Endometrium (tissue), 2 donors: ENCODE measurements around the gene YJEFN3.

Experiments used
- FAIRE-seq: peaks from 2 replicates; lab custom pipeline; 2012; peaks lifted over from hg19 to GRCh38; lab: Jason Lieb, UNC
- donor health status: control.
- donor health status: control.

YJEFN3 gene

DNA sequence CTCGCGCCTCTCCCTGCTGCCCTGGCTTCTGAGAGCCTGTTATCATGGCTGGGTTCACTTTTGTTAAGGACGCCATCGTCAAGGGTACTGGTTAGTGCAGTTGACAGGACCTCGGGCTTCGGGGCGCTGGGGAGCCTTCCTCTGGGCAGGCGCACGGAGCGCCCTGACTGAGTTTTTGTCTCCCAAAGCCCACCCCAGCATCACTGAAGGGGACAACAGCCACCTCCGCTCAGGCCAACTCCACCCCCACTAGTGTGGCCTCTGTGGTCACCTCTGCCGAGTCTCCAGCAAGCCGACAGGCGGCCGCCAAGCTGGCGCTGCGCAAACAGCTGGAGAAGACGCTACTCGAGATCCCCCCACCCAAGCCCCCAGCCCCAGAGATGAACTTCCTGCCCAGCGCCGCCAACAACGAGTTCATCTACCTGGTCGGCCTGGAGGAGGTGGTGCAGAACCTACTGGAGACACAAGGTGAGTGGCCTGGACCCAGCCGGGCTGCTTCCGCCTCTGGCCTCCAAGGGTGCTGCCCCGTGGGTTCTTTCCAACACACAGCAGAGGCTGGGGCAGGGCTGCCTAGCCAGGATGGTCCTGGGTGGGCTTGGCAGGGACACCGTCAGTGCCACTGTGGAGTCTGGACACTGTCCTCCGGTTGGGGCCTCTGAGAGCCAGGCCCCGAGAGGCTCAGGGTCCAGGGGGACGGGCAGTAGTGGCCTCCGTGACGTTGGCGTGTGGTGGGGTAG lies 30.3 kb upstream of the YJEFN3 start:
- no peak for FAIRE-seq

DNA sequence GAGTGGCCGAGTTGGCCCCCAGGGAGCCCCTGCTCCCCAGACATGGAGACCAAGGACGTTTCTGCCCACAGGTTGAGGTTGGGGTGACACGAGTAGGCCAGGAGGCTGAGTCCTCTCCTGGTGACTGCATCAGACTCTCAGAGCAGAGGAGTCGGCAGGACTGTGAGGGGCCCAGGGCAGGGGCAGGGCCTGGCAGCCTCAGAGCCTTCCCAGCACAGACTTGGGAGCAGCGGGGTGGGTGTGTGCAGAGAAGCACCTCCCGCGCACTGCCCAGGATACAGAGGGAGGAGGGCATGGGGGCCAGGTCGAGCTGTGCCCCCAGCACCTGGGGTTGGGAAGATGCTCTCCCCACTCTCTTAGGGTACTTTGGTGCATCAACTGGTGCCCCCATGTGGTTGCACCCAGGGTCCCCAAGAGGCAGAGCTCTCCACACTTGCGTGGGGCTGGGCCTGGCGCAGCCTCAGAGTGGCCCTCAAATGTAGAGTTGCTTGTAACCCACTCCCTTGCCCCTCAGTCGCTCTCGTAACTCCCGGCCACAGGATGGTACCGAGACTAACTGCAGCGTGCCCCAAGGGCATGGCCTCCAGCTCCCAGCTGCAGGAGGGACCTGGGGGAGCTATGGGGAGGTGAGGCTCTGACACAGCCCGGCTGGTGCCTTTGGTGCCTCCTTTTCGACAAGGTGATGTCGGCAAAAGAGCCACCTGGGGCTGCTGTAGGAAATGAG lies 29.3 kb upstream of the YJEFN3 start:
- no peak for FAIRE-seq

DNA sequence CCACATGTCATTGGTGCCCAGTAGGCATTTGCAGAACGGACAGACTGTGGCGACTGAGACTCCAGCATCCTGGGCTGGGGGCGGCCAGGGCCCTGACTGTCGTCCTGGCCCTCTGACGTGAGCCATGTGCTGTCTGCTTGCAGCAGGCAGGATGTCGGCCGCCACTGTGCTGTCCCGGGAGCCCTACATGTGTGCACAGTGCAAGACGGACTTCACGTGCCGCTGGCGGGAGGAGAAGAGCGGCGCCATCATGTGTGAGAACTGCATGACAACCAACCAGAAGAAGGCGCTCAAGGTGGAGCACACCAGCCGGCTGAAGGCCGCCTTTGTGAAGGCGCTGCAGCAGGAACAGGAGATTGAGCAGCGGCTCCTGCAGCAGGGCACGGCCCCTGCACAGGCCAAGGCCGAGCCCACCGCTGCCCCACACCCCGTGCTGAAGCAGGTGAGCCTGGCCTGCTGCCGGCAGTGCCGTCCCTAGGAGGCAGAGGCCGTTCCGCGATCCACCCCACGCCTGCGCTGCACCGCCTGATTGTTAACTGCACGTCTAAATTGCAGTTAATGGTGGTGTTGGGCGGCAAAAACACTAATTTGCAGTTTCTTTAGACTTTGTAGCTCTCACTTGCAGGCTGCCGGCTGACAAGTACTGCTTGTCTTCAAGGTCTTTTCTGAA lies 27.6 kb upstream of the YJEFN3 start:
- FAIRE-seq: no peak

DNA sequence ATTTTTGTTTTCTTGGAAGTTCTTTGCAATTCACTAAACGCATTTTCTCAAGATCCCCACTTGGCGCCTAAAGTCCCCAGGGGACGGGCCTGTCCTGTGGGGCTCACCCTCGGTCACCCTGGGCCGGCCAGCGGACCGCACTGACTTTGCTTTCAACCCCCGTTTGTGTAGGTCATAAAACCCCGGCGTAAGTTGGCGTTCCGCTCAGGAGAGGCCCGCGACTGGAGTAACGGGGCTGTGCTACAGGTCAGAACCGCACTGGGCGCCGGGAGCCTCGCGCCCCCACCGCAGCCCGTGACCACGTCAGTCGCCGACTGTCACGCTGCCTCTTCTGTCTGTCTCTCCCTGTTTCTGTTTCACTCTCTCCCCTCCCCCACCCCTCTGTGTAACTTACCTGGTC lies 26.9 kb upstream of the YJEFN3 start:
- FAIRE-seq: no peak

DNA sequence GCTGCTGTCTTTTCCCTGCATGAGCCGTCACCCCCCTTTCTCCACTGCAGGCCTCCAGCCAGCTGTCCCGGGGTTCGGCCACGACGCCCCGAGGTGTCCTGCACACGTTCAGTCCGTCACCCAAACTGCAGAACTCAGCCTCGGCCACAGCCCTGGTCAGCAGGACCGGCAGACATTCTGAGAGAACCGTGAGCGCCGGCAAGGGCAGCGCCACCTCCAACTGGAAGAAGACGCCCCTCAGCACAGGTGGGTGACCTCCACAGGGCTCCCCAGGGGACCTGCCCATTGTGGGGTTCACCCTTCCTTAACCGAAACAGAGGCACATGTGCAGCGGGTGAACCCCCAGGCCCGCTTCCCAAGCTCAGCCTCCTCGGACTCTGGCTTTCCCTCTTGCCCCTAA lies 26.4 kb upstream of the YJEFN3 start:
- FAIRE-seq: no peak

DNA sequence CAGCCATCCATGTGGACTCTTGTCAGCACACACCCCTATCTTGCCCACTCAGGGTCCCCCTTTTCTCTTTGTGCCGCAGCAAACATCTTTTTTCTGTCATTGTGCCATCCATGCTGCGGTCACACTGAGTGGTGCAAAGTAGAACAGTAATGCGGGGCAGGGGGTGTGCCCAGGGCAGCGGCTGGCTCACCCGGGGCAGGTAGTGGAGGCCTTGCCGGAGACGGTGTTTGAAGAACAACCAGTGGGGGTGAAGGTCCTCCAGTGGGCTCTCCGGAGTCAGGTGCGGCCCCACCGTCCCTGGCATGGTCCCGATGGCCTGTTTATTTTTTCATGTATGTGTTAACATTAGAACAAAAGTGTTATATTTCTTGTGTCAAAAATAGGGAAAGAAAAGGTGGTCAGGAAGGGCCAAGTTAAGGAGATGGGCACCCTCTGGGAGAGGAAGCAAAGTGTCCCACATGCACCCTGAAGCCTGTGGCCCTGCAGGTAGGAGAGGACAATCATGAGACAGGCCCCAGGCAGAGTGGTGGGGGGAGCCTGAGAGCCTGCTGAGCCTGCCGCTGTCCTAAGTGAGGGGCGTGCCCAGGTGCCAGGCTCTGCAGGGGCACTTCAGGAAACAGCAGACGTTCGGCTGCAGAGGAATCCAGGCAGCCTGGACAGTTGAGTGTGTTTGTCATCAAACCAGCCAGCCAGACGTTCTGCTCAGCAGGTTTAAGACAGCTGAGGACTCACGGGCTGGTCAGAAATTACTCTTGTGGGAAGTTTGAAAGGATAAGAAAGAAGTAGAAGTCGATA lies 25.7 kb upstream of the YJEFN3 start:
- no peak for FAIRE-seq

DNA sequence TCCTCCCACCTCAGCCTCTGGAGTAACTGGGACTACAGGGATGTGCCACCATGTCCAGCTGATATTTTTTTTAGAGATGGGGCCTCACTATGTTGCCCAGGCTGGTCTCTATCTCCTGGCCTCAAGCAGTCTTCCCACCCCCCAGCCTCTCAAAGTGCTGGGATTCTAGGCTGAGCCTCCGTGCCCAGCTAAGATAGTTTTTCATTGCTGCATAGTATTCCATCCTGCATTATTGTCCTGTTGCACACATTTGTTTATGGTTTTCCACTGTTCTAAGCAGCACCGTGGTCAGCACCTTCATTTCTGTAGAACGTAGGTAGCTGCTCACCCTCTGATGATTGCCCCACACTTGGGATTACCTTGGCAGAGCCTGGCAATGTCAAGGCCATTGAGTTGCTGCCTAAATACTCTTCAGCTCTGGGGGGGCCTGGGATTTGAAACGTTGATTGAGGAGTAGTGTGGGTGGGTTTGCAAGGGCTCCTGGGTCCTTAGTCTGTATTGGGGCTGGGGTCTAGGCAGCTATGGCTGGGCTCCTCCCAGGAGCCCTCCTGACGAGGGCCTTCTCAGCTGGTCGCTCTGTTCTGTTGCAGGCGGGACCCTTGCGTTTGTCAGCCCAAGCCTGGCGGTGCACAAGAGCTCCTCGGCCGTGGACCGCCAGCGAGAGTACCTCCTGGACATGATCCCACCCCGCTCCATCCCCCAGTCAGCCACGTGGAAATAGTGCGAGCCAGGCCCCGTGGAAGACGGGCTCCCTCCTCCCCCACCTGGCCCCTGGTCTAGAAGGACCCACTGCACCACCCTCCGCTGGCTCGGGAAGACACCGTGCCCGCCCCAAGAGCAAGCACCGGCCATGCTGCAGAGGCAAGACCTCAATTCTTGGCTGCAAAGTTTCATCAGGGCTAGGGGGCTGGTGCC lies 23.7 kb upstream of the YJEFN3 start:
- FAIRE-seq: no peak

DNA sequence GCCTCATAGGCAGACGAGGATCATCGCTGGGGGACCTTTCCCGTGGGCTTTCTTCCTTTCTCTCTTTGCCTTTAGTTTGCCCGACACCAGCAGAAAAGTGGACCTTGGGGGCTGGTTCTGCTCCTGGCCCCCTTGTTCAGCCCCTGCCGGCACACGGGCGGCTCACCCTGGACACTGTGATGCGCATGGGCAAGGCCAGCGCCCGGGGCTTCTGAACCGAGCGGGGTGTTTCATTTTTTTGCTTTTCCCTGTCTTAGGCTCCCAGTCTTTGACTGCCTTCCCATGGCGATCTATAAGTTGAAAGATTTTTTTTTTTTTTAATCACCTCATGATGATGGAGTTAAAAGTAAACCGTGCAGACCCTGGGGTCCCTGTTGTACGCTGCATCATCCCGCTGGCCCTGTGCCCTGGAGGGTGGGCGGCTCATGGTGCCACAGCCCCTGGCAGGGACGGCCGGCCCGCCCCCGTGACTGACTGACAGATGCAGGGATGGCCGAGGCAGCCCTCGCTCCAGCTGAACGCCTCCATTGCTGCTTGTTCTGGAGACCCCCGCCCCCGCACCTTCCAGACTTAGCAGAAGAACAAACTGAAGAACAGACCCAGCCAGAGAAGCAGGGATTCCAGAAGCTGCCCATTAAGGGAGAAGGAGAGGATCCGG lies 22.9 kb upstream of the YJEFN3 start:
- no peak for FAIRE-seq

DNA sequence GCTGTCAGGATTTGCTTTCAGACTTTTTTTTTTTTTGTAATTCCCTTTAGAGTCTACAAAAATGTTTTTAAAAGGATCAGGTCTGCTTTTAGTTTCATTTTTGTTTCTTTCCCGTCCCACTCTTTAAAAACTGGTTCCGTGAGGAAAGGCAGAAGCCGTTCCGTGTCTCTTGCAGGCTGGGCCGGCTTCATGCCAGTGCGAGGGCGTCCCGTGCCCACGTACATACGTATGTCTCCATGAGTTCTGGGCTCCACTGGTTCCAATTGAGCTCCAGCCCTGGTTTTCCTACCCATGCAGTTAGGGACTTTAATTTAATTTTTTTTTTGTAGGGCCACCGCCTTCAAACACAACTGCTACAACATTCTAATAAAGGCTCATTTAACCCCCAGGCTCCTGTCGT lies 22.1 kb upstream of the YJEFN3 start:
- FAIRE-seq: no peak

DNA sequence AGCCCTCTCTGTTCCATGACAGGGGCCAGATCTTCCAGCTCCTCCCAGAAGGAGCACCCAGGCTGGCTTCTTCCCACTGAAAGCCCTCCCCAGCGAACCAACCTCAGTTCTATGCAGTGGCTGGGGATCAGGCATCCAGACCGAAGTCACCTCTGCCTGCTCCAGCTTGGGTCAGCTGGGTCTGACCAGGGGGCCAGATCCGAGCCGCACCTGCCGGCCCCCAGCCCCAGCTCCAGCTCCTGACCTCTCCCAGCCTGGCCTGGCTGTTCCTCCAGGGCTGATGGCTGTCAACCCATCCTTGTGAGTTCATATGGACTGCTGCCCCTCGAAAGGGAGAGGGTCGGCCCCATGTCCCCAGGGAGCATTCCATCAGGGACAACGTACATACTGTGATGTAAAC lies 21.4 kb upstream of the YJEFN3 start:
- no peak for FAIRE-seq

DNA sequence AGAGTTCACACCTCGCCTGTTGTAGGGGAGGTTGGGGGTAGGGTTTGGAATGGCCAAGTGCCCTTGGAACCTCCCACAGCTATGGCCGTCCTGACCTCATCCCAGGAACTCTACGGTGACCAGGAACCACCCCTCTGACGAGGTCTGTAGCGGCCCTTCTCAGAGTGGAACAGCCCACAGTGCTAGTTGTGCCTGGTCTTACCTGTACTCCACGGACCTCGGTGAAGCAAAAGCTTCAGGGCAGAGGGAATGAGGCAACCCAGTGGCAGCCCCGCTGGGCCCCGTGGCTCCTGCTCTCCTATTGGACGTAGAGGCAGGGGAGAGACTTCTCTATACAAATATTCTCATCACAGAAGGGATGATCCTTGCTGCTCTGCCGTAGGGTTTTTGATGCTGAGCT lies 20.5 kb upstream of the YJEFN3 start:
- FAIRE-seq: no peak

DNA sequence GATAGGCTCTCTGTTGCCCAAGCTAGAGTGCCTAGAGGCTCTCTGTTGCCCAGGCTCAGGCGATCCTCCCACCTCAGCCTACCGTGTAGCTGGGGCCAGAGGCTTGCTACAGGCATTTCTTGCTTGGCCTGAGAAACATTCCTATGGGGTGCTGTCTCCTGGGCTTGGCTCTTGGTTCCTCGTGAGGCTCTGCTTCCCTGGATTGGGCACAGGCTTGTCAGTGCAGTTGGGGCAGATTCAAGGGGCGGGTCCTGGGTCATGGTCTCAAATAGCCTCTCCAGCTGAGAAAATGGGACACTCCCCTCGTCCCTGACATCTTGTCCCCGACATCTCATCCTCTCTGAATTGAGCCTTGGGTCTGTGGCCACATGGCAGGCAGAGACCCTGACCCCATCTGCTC lies 18.3 kb upstream of the YJEFN3 start:
- FAIRE-seq: no peak

DNA sequence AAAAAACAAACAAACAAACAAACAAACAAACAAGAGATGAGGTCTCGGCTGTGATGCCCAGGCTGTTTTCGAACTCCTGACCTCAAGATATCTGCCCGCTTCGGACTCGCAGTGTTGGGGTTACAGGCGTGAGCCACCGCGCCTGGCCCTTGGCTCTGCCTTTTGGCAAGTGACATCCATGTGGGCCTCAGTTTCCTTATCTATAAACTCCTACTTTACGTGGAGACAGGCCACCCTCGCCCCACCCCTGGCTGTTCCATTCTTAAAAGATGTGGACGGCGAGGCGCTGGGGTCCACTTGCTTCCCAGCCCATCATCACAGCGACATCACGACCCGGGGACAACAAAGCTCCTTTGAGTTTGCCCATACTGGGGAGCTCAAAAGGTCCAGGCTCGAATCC lies 15.0 kb upstream of the YJEFN3 start:
- FAIRE-seq: no peak

DNA sequence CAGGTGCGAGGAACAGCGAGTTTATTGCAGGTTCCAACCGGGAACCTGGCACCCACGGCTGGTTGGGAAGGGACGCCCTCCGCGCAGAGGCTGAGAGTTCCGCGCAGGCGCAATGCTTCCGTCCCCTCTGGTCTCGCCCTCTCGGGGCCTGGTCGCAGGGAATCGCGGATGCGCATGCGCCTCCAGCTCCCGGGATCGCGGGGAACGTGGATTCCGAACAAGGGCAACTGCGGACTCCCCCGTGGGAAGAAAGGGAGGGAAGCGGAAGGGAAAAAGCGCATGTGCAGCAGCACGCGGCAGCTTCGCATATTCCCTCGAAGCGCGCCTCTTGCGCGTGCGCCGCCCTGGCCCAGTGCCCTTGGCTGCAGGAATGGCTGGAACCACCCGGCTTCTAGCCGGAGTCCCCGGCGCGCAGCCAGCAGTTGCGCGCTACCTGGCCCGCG lies 14.5 kb upstream of the YJEFN3 start:
- no peak for FAIRE-seq

DNA sequence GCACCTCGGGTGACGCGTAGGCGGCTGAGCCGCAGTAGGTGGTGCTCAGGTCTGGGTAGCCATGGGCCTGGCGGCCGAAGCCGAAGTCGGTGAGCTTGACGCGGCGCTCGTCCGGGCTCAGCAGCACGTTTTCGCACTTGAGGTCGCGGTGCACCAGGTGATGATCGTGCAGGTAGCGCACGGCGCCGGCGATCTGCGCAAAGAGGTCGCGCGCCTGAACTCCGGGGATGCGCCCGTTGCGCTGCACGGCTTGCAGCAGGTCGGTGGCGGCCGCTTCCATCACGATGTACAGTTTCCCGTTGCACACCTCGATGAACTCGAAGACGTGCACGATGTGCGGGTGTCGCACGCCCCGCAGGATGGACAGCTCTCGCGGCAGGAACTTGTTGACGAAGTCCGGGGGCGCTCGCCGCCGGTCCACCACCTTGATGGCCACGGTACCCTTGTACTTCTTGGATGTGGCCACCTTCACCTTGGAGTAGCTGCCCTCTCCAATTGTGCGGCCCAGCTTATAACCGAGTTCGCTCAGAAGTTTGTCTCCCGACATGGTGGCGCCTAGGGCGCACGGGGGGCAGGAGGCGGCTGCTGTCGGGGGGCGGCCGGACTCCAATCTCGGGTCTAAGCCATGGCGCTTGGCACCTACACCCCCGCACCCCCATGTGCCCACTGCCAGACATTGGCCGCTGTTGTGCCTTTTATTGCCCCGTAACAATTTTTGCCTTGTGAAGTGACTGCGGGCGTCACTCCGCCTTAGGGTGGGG lies 13.7 kb upstream of the YJEFN3 start, which contains the start of gene TSSK6:
Gene TSSK6, minus strand, starts transcription at position 668 of the 761 bp plus-strand sequence. Its CDS starts 121 bp downstream, at position 547.
- no peak for FAIRE-seq

DNA sequence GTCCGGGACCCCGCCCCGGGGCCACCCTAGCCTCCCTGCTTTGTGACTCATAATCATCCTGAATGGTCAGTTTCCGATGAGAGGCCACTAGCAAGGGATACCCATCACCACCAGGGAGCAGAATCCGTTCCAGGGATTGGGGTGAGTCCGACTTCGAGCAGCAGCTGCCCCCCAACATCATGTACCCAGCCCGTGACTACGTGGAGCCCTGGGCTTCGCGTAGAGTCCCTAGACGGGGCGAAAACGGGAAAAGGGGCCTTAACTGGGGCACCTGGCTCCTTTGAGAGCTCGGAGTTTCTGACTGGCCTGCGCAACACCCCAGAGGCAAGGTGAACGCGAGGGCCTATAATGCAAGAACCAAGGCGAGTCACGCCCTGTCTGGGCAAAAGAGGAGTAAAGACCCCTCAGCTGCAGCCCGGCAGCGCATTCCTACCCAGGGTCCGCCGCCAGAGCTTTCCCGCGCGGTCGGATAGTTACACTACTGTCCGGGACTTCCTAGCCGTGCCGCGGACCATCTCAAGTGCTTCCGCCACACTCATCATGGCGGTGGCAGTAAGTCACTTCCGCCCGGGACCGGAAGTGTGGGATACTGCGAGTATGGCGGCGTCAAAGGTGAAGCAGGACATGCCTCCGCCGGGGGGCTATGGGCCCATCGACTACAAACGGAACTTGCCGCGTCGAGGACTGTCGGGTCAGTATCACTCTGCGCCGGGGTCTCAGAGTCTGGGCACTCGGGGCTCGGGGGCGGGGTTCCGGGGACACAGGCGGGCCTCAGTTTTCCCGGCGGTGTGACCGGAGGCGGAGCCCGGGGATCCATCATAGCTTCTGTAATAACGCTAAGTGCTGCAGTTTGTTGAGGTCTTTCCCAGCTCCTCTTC lies 12.8 kb upstream of the YJEFN3 start, which contains the start of gene NDUFA13:
Gene NDUFA13, plus strand, starts transcription at position 584 of the 878 bp plus-strand sequence. Its CDS starts 14 bp downstream, at position 598.
- no peak for FAIRE-seq

DNA sequence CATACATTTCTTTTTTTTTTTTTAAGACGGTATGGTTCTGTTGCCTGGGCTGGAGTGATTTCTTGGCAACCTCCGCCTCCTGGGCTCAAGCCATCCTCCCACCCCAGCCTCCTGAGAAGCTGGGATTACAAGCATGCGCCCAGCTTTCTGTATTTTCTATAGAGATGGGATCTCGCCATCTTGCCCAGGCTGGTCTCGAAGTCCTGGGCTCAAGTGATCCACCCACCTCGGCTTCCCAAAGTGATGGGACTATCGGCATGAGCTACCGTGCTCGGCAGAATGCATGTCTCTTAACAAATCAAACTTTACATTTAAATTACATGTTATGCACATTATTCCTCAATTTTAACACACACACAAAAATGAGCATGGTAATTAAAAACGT lies 11.5 kb upstream of the YJEFN3 start:
- no peak for FAIRE-seq

DNA sequence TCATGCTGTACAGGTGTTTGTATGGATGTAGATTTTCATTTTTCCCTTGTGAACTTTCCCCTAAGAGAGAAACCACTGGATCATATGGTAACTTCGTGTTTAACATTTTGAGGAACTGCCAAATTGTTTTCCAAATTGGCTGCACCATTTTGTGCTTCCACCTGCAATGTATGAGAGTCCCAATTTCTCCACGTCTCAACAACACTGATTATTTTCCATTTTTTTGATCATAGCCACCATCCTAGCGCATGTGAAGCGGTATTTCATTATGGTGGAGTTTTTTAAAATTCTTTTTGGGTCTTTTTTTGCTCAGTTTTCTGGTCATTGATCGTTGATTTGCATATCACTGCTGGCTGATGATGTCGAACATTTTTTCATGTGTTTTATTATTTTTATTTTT lies 7.7 kb upstream of the YJEFN3 start:
- no peak for FAIRE-seq

DNA sequence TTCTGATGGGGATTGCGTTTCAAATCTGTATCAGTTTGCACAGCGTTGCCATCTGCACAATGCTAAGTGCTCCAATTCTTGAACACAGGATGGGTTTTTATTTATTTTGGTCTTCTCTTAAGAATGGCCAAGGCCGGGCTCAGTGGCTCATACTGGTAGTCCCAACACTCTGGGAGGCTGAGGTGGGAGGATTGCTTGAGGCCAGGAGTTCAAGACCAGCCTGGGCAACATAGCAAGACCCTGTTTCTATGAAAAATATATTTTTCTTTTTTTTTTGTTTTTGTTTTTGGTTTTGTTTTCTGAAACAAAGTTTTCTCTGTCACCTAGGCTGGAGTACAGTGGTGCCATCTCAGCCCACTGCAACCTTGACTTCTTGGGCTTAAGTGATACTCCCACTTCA lies 5.5 kb upstream of the YJEFN3 start:
- FAIRE-seq: no peak
